H1 (cell line): ENCODE data around the gene MAN1C1. TPM values are rescaled to one million over a fixed set of nuclear protein-coding genes. Genes with fewer than 3 reads are reported as not detected.

ENCODE experiments used
- CTCF ChIA-PET: fragments of 300-600 bp; sonication (Branson Sonifier 250); formaldehyde crosslinking; loops from one replicate; lab custom pipeline; 2021; ENCODE audit not compliant: partially characterized antibody; lab: Charles Lee
- POLR2A ChIA-PET: fragments of 300-600 bp; sonication (Branson Sonifier 250); formaldehyde crosslinking; loops from one replicate; lab custom pipeline; 2021; ENCODE audit warnings: inconsistent platforms; ENCODE audit not compliant: partially characterized antibody; lab: Charles Lee
- DNase-seq, 2 experiments: peaks; one replicate each; pipeline versions ENCODE4 v3.0.0 to v3.0.0-alpha.2; 2010 to 2022; ENCODE audit warnings: low spot score in 2 of 2, low read depth in 1 of 2, mixed read lengths in 1 of 2
- FAIRE-seq: peaks from 2 replicates; lab custom pipeline; 2011; peaks lifted over from hg19 to GRCh38; lab: Jason Lieb, UNC
- H2AFZ ChIP-seq: 2 replicates; pipeline ENCODE4 v1.8.1; 2012; ENCODE audit warnings: low read length, inconsistent platforms
- H2AK5ac ChIP-seq: 2 replicates; pipeline ENCODE4 v1.6.1; 2013; ENCODE audit warnings: low read depth, low read length
- H2BK120ac ChIP-seq: replicated peaks from 2 replicates; pipeline ENCODE3; 2013; ENCODE audit warnings: low read depth, low read length, inconsistent platforms
- H2BK12ac ChIP-seq: 2 replicates; pipeline ENCODE4 v1.6.1; 2013; ENCODE audit warnings: low read depth, low read length
- H2BK15ac ChIP-seq: 2 replicates; pipeline ENCODE4 v1.6.1; 2013; ENCODE audit warnings: low read length
- H2BK20ac ChIP-seq: 2 replicates; pipeline ENCODE4 v1.6.1; 2013; ENCODE audit warnings: low read length
- H2BK5ac ChIP-seq: 2 replicates; pipeline ENCODE4 v1.6.1; 2013; ENCODE audit warnings: low read depth, low read length
- H3K14ac ChIP-seq: 2 replicates; pipeline ENCODE4 v1.6.1; 2013; ENCODE audit warnings: inconsistent platforms; ENCODE audit not compliant: insufficient read length
- H3K18ac ChIP-seq: 2 replicates; pipeline ENCODE4 v1.6.1; 2013; ENCODE audit warnings: low read length; ENCODE audit errors: extremely low read depth
- H3K23ac ChIP-seq: 2 replicates; pipeline ENCODE4 v1.6.1; 2013; ENCODE audit warnings: inconsistent platforms; ENCODE audit not compliant: insufficient read length
- H3K23me2 ChIP-seq: 2 replicates; pipeline ENCODE4 v1.6.1; 2013; ENCODE audit warnings: low read depth, low read length
- H3K27ac ChIP-seq: 2 replicates; pipeline ENCODE4 v1.6.1; 2011; ENCODE audit warnings: low read depth, low read length, inconsistent platforms
- H3K27me3 ChIP-seq, 4 experiments: replicated peaks in 1 of 4; 1 replicate in 1 of 4; 2 replicates in 3 of 4; pipeline versions ENCODE4 v1.6.1 to v1.8.1; 2011 to 2013; ENCODE audit warnings: low read length in 3 of 4, mild to moderate bottlenecking in 3 of 4, inconsistent platforms in 2 of 4, mixed read lengths in 2 of 4, moderate library complexity in 1 of 4; ENCODE audit not compliant: control insufficient read depth in 3 of 4, insufficient read depth in 3 of 4; ENCODE audit errors: extremely low read depth in 1 of 4
- H3K36me3 ChIP-seq, 4 experiments: 2 replicates each; pipeline versions ENCODE4 v1.6.1 to v1.8.1; 2011 to 2013; ENCODE audit warnings: mild to moderate bottlenecking in 4 of 4, low read length in 3 of 4, moderate library complexity in 2 of 4, control low read depth in 1 of 4, inconsistent platforms in 1 of 4; ENCODE audit not compliant: insufficient read depth in 4 of 4, control insufficient read depth in 2 of 4
- H3K4ac ChIP-seq: replicated peaks from 2 replicates; pipeline ENCODE3; 2013; ENCODE audit warnings: low read length, low read depth, mixed read lengths, inconsistent platforms; ENCODE audit not compliant: insufficient read length
- H3K4me1 ChIP-seq, 4 experiments: replicated peaks in 1 of 4; 1 replicate in 1 of 4; 2 replicates in 3 of 4; pipeline versions ENCODE4 v1.6.1 to v1.8.1; 2011 to 2013; ENCODE audit warnings: low read length in 3 of 4, inconsistent platforms in 2 of 4, mixed read lengths in 1 of 4; ENCODE audit not compliant: insufficient read depth in 4 of 4, control insufficient read depth in 3 of 4
- H3K4me2 ChIP-seq, 2 experiments: 2 replicates each; pipeline versions ENCODE4 v1.6.1 to v1.8.1; 2011 to 2013; ENCODE audit warnings: low read depth in 2 of 2, low read length in 2 of 2, control low read depth in 1 of 2, inconsistent platforms in 1 of 2, mild to moderate bottlenecking in 1 of 2; ENCODE audit not compliant: insufficient read depth in 1 of 2
- H3K4me3 ChIP-seq, 4 experiments: fragments of 200-600, 300-600 bp in 1 of 4; sonication (generic), shearing (Covaris generic), sonication (Bioruptor Twin) in 1 of 4; 2 replicates each; pipeline versions ENCODE4 v1.5.1 to v1.8.1; 2011 to 2016; ENCODE audit warnings: low read length in 4 of 4, low read depth in 3 of 4, control low read depth in 2 of 4, inconsistent platforms in 2 of 4, mild to moderate bottlenecking in 2 of 4, mixed read lengths in 1 of 4, moderate library complexity in 1 of 4; ENCODE audit not compliant: insufficient read depth in 2 of 4; ENCODE audit errors: extremely low read depth in 1 of 4
- H3K56ac ChIP-seq: replicated peaks from 2 replicates; pipeline ENCODE3; 2013; ENCODE audit warnings: low read depth, mild to moderate bottlenecking, mixed read lengths, low read length, inconsistent platforms; ENCODE audit not compliant: insufficient read length
- H3K79me1 ChIP-seq: 2 replicates; pipeline ENCODE4 v1.6.1; 2013; ENCODE audit warnings: low read depth, low read length, control low read depth
- H3K79me2 ChIP-seq, 2 experiments: 2 replicates each; pipeline versions ENCODE4 v1.6.1 to v1.8.1; 2012 to 2013; ENCODE audit warnings: low read length in 2 of 2, mild to moderate bottlenecking in 2 of 2, inconsistent platforms in 1 of 2; ENCODE audit not compliant: insufficient read depth in 2 of 2, control insufficient read depth in 1 of 2
- H3K9ac ChIP-seq, 4 experiments: replicated peaks in 1 of 4; 1 replicate in 1 of 4; 2 replicates in 3 of 4; pipeline versions ENCODE4 v1.6.1 to v1.8.1; 2011 to 2013; ENCODE audit warnings: low read depth in 3 of 4, low read length in 3 of 4, control low read depth in 2 of 4, mild to moderate bottlenecking in 2 of 4, moderate library complexity in 2 of 4, inconsistent platforms in 1 of 4; ENCODE audit errors: extremely low read depth in 1 of 4
- H3K9me3 ChIP-seq, 2 experiments: 2 replicates each; pipeline versions ENCODE4 v1.6.1 to v1.8.1; 2012 to 2013; ENCODE audit warnings: mild to moderate bottlenecking in 2 of 2, moderate library complexity in 2 of 2, control low read depth in 1 of 2, inconsistent platforms in 1 of 2, low read depth in 1 of 2, low read length in 1 of 2, mixed read lengths in 1 of 2; ENCODE audit not compliant: insufficient read depth in 2 of 2
- H4K20me1 ChIP-seq, 2 experiments: replicated peaks in 1 of 2; 2 replicates each; pipeline versions ENCODE3 to v1.8.1; 2011 to 2013; ENCODE audit warnings: inconsistent platforms in 2 of 2, low read length in 2 of 2, mild to moderate bottlenecking in 1 of 2; ENCODE audit not compliant: insufficient read depth in 2 of 2, control insufficient read depth in 1 of 2
- H4K5ac ChIP-seq: 2 replicates; pipeline ENCODE4 v1.6.1; 2013; ENCODE audit warnings: low read length, low read depth, mixed read lengths, inconsistent platforms; ENCODE audit not compliant: insufficient read length
- H4K8ac ChIP-seq: 2 replicates; pipeline ENCODE4 v1.8.0; 2013; ENCODE audit warnings: mild to moderate bottlenecking, moderate library complexity, low read length, inconsistent platforms; ENCODE audit not compliant: insufficient read depth; ENCODE audit errors: extremely low read depth
- H4K91ac ChIP-seq: replicated peaks from 2 replicates; pipeline ENCODE3; 2013; ENCODE audit warnings: low read length, mixed read lengths, inconsistent platforms; ENCODE audit not compliant: insufficient read length
- CTCF ChIP-seq, 3 experiments: IDR thresholded peaks; 1 replicate in 2 of 3; 2 replicates in 1 of 3; pipeline versions ENCODE4 v1.5.1 to v1.6.1; 2011; ENCODE audit warnings: low read length in 3 of 3, mild to moderate bottlenecking in 3 of 3, inconsistent platforms in 2 of 3, low read depth in 1 of 3, moderate library complexity in 1 of 3; ENCODE audit not compliant: insufficient read depth in 1 of 3; ENCODE audit errors: control extremely low read depth in 1 of 3
- EZH2 ChIP-seq: fragments of 200-600 bp; sonication (generic); IDR thresholded peaks from 2 replicates; pipeline ENCODE4 v1.7.1; 2012; ENCODE audit warnings: low read depth, mild to moderate bottlenecking, moderate library complexity, low read length, inconsistent platforms; ENCODE audit not compliant: severe bottlenecking
- FOSL1 ChIP-seq: IDR thresholded peaks from 2 replicates; pipeline ENCODE4 v1.6.1; 2011; ENCODE audit warnings: mild to moderate bottlenecking, low read depth, low read length, moderate library complexity; ENCODE audit not compliant: insufficient read depth
- HDAC2 ChIP-seq, 2 experiments: fragments of 300-600 bp in 1 of 2; sonication (generic) in 1 of 2; IDR thresholded peaks; 2 replicates each; pipeline ENCODE4 v1.6.1; 2011 to 2012; ENCODE audit warnings: low read depth in 2 of 2, low read length in 2 of 2, mild to moderate bottlenecking in 2 of 2, moderate library complexity in 2 of 2, borderline replicate concordance in 1 of 2, inconsistent platforms in 1 of 2
- JUN ChIP-seq: IDR thresholded peaks from 2 replicates; pipeline ENCODE4 v1.6.1; 2011; ENCODE audit warnings: low read depth, mild to moderate bottlenecking, improper control_type of control experiment, low read length
- MAX ChIP-seq: IDR thresholded peaks from 2 replicates; pipeline ENCODE4 v1.6.1; 2012; ENCODE audit warnings: inconsistent platforms
- POU5F1 ChIP-seq: IDR thresholded peaks from 2 replicates; pipeline ENCODE4 v1.6.1; 2011; ENCODE audit warnings: low read depth, mild to moderate bottlenecking, low read length, moderate library complexity
- SIRT6 ChIP-seq: IDR thresholded peaks from one replicate; pipeline ENCODE4 v1.7.1; 2012; ENCODE audit warnings: low read length, inconsistent platforms
- SUZ12 ChIP-seq: fragments of 200-600 bp; sonication (generic); IDR thresholded peaks from 2 replicates; pipeline ENCODE4 v1.6.1; 2012; ENCODE audit warnings: mild to moderate bottlenecking, inconsistent platforms, low read length, moderate library complexity, mixed read lengths
- TAF1 ChIP-seq: IDR thresholded peaks from 2 replicates; pipeline ENCODE4 v1.6.1; 2011; ENCODE audit warnings: mild to moderate bottlenecking, low read depth, low read length
- WGBS, 2 experiments: shearing (Covaris generic) in 1 of 2; methylation state at CpG; one replicate each; pipeline versions ENCODE4 v1.1.6 to v1.1.7; 2013 to 2015; ENCODE audit warnings: low lambda C conversion rate in 2 of 2, mixed read lengths in 2 of 2, inconsistent platforms in 1 of 2, low coverage in 1 of 2, missing lambda C conversion rate in 1 of 2; ENCODE audit not compliant: insufficient replicate concordance in 2 of 2, insufficient coverage in 1 of 2, insufficient read length in 1 of 2; ENCODE audit errors: extremely low coverage in 1 of 2, missing lambda C conversion rate in 1 of 2; 5-methylcytosine and 5-hydroxymethylcytosine counted together
- polyA plus RNA-seq, 7 experiments: library from polyadenylated mRNA; depleted of rRNA in 3 of 7; stranded (reverse) in 5 of 7; unstranded in 2 of 7; fragments of >200 nt in 5 of 7; fragments of 200-250 nt in 2 of 7; gene quantifications; 1 replicate in 5 of 7; 2 replicates in 1 of 7; 4 replicates in 1 of 7; pipeline versions ENCODE4 v1.2.1 to v1.2.3, GENCODE V29; 2011 to 2013; ENCODE audit warnings: missing spikeins in 2 of 7, mixed read lengths in 2 of 7
- total RNA-seq: library from RNA; stranded (reverse); fragmentation: NEBNext Ultra II Directional; extraction: Animal tissue kit (Norgen Biotek cat#: 25700); gene quantifications from 2 replicates; pipeline ENCODE4 v1.2.1, GENCODE V29; 2021

The MAN1C1 gene
- total and polyA plus RNA-seq, 2 of the 8 experiments (the other 6 are each of a cell fraction or from before 2014, with no cell fraction given): 7.8 to 15.2 TPM

GRCh38 chr1:25613091-25613490, 3.5 kb upstream of the MAN1C1 start:
- no peak overlapping the region for H2BK15ac ChIP-seq
- DNase-seq (peak in 1 of 2 experiments; percentile 6), FAIRE-seq (no peak)
- peaks cover 5 to 18% (median 9%) of the 10 kb centered on the region in 4 experiments; a peak in 6 of 7 replicates for H3K27me3 ChIP-seq
- H3K27ac ChIP-seq: no peak overlapping the region
- no peak overlapping the region for H2BK5ac ChIP-seq
- no peak overlapping the region for H2BK120ac ChIP-seq
- H3K9me3 ChIP-seq: no peaks in the 10 kb centered on the region
- no peak overlapping the region for H2AFZ ChIP-seq
- no peaks in the 10 kb centered on the region for H3K36me3 ChIP-seq
- H3K56ac ChIP-seq: no peak overlapping the region
- peaks cover 9% of the 10 kb centered on the region; the same call in 1 of the 2 replicates for H3K23me2 ChIP-seq
- CTCF ChIA-PET: interaction anchor here (0.6 to 5.9 kb wide), 11 partner anchors 9 to 291 kb away, joined by 3 to 34 read pairs (median 4); no protein-coding TSS in a partner anchor
- no peak overlapping the region for H3K23ac ChIP-seq
- H4K20me1 ChIP-seq: no peaks in the 10 kb centered on the region
- H3K4ac ChIP-seq: no peak overlapping the region
- H3K79me1 ChIP-seq: no peaks in the 10 kb centered on the region
- no peak overlapping the region for H3K9ac ChIP-seq
- H3K4me3 ChIP-seq: no peak overlapping the region
- no peak overlapping the region for H4K8ac ChIP-seq
- H4K91ac ChIP-seq: no peak overlapping the region
- no peak overlapping the region for H3K4me2 ChIP-seq
- no peak overlapping the region for H2AK5ac ChIP-seq
- no peak overlapping the region for H2BK20ac ChIP-seq
- WGBS, 2 experiments: 77% methylated on average over 3 of the region's 3 CpGs; no CpG with 5 or more reads in 1 of the 2 experiments
- POLR2A ChIA-PET: no interaction called here
- H4K5ac ChIP-seq: no peak overlapping the region
- no peak overlapping the region for H2BK12ac ChIP-seq
- H3K14ac ChIP-seq: no peak overlapping the region
- H3K4me1 ChIP-seq: peaks cover 0 to 9% (median 2%) of the 10 kb centered on the region in 4 experiments; a peak in 3 of 7 replicates
- H3K79me2 ChIP-seq: no peaks in the 10 kb centered on the region
- H3K18ac ChIP-seq: no peak overlapping the region
- TF ChIP-seq SIRT6 (no peak), MAX (no peak), HDAC2 (IDR thresholded peaks at IDR 0.05; ENCODE audit: borderline replicate concordance in 1 of 2, low read depth in 2 of 2, low read length in 2 of 2) (no peak), JUN (no peak), EZH2 (no peak), TAF1 (no peak), SUZ12 (no peak), POU5F1 (no peak), FOSL1 (no peak), CTCF (IDR thresholded peaks at IDR 0.05; ENCODE audit: control extremely low read depth in 1 of 3, insufficient read depth in 1 of 3, low read depth in 1 of 3, low read length in 3 of 3) (no peak)
